Uterus (tissue), 2 donors: ENCODE measurements around the gene PLCB2.

ENCODE experiments used
- CTCF ChIP-seq, 4 experiments: fragments of 200-600 bp in 2 of 4; fragments of 450-650 bp in 2 of 4; sonication (generic) in 2 of 4; IDR thresholded peaks; one replicate each; pipeline ENCODE4 v1.5.1; 2016 to 2019; ENCODE audit warnings: antibody characterized with exemption in 4 of 4, mild to moderate bottlenecking in 2 of 4, moderate library complexity in 1 of 4
- POLR2A ChIP-seq, 2 donors: fragments of 450-650 bp; IDR thresholded peaks; one replicate each; pipeline ENCODE4 v1.6.1; 2016; ENCODE audit warnings: antibody characterized with exemption in 2 of 2, mild to moderate bottlenecking in 1 of 2, moderate library complexity in 1 of 2

- TF ChIP-seq POLR2A (IDR thresholded peaks at IDR 0.05) (no peak), CTCF (IDR thresholded peaks at IDR 0.05) (no peak)
Observed at GRCh38 chr15:40328176-40328575, 20.4 kb upstream of the PLCB2 start.
